GM18873 (cell line): ENCODE data around the gene CLNS1A.
"Not testable (repeated sequence)": the region's sequence is repeated elsewhere in the genome, so short reads cannot be mapped to it uniquely, and the experiment has no call there.

Experiments used
- ATAC-seq: cut with Tn5 transposase; IDR thresholded peaks from one replicate; pipeline ENCODE4 v1.9.1; 2021; ENCODE audit warnings: mild to moderate bottlenecking, moderate library complexity, moderate number of reproducible peaks; ENCODE audit not compliant: unreplicated experiment, low FRiP score

CLNS1A gene

GRCh38 chr11:77637345-77638165 lies at the start of gene CLNS1A:
Gene CLNS1A, minus strand, starts transcription at chr11:77637794. Its CDS starts 80 bp downstream, at chr11:77637714.
- peak; percentile 90 for ATAC-seq

GRCh38 chr11:77687088-77687487 lies 49.5 kb upstream of the CLNS1A start:
- ATAC-seq, result no peak

- ATAC-seq, result no peak
These were observed 39.5 kb upstream of the CLNS1A start for GRCh38 chr11:77677138-77677537.

- no peak for ATAC-seq
These were observed 34.7 kb upstream of the CLNS1A start for GRCh38 chr11:77672264-77672663.

GRCh38 chr11:77669848-77670511 lies 32.4 kb upstream of the CLNS1A start:
- ATAC-seq, result no peak

- ATAC-seq, result no peak
These were observed 31.2 kb upstream of the CLNS1A start for GRCh38 chr11:77668760-77669159.

- no peak for ATAC-seq
These were observed 27.8 kb upstream of the CLNS1A start for GRCh38 chr11:77665240-77665965.

GRCh38 chr11:77661670-77662069 lies 24.1 kb upstream of the CLNS1A start:
- no peak for ATAC-seq

- ATAC-seq, result no peak
These were observed 23.4 kb upstream of the CLNS1A start for GRCh38 chr11:77660947-77661346.

- ATAC-seq, result no peak
These were observed 20.8 kb upstream of the CLNS1A start for GRCh38 chr11:77658213-77659013.

GRCh38 chr11:77656362-77656761 lies 18.8 kb upstream of the CLNS1A start:
- ATAC-seq, result no peak

- no peak for ATAC-seq
These were observed 17.3 kb upstream of the CLNS1A start for GRCh38 chr11:77654770-77655434.

GRCh38 chr11:77650123-77650522 lies 12.5 kb upstream of the CLNS1A start:
- ATAC-seq, result no peak

- ATAC-seq, result no peak
These were observed 10.2 kb upstream of the CLNS1A start for GRCh38 chr11:77647654-77648305.

GRCh38 chr11:77644887-77645286 lies 7.3 kb upstream of the CLNS1A start:
- no peak for ATAC-seq

- ATAC-seq, result no peak
These were observed 4.6 kb upstream of the CLNS1A start for GRCh38 chr11:77642228-77642627.

- ATAC-seq, result no peak
These were observed 756 bp downstream of the CLNS1A start for GRCh38 chr11:77636731-77637344.

GRCh38 chr11:77633926-77634325 lies 3.7 kb downstream of the CLNS1A start:
- ATAC-seq, result not testable (repeated sequence)

- ATAC-seq, result no peak
These were observed 7.4 kb downstream of the CLNS1A start for GRCh38 chr11:77630157-77630710.
